ENCODE measurements around the gene RELA.

RELA gene

DNA sequence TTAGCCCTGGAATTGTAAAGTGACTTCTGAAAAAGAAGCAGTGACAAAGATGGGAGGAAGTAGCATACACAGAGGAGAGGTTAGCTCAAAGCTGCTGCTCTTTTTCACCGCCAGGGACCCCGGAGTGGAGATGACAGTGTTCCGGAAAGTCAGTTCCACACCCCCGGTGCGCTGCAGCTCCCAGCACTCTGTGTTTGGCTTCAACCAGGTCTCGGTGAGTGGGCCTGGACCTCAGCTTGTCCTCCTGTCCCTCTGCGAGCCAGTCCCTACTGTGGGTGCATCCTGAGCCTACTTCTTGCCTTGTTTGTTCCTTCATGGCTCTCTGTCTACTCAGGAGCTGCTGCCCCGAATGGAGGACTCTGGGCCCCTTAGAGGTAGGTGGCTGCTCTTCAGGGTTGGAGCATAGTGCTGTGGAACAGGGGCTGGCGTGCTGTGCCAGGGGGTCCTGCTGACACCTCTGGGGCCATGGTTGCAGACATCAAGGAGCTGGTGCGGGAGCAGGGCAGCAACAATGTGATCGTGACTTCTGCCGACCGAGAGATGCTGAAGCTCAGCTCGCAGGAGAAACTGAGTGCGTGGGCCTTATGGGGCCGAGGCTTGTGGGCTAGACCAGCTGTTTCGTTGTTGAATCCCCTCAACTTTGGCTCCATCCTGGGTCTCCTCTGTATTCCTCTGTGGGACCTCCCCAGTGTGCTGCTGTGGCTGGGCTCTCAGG lies 45.4 kb downstream of the RELA start:
- DNase-seq (ENCODE audit: low spot score): no peak
- TF ChIP-seq, protein P1, sequence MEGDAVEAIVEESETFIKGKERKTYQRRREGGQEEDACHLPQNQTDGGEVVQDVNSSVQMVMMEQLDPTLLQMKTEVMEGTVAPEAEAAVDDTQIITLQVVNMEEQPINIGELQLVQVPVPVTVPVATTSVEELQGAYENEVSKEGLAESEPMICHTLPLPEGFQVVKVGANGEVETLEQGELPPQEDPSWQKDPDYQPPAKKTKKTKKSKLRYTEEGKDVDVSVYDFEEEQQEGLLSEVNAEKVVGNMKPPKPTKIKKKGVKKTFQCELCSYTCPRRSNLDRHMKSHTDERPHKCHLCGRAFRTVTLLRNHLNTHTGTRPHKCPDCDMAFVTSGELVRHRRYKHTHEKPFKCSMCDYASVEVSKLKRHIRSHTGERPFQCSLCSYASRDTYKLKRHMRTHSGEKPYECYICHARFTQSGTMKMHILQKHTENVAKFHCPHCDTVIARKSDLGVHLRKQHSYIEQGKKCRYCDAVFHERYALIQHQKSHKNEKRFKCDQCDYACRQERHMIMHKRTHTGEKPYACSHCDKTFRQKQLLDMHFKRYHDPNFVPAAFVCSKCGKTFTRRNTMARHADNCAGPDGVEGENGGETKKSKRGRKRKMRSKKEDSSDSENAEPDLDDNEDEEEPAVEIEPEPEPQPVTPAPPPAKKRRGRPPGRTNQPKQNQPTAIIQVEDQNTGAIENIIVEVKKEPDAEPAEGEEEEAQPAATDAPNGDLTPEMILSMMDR (IDR thresholded peaks at IDR 0.05; ENCODE audit: extremely low read depth, missing control alignments): no peak

DNA sequence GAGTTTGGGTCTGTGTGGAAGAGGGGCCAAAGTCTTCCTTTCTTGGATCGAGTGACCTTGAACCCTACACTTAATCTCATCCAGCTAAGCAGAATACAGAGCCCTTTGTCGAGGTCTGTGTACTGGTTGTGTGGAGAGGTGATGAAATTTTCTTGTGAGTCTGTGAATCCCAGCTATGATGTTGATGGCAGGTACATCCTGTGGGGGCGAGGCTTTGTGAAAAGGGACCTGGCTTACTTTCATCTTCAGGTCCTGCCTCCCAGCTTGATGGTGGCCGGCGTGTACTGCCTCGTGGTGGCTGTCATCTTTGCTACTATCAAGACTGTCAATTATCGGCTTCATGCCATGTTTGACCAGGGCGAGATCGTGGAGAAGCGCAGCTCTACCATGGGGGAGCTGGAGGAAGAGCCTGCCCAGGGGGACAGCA lies 46.1 kb downstream of the RELA start:
- DNase-seq (ENCODE audit: low spot score): no peak
- TF ChIP-seq, protein P1 (IDR thresholded peaks at IDR 0.05; ENCODE audit: extremely low read depth, missing control alignments): no peak

DNA sequence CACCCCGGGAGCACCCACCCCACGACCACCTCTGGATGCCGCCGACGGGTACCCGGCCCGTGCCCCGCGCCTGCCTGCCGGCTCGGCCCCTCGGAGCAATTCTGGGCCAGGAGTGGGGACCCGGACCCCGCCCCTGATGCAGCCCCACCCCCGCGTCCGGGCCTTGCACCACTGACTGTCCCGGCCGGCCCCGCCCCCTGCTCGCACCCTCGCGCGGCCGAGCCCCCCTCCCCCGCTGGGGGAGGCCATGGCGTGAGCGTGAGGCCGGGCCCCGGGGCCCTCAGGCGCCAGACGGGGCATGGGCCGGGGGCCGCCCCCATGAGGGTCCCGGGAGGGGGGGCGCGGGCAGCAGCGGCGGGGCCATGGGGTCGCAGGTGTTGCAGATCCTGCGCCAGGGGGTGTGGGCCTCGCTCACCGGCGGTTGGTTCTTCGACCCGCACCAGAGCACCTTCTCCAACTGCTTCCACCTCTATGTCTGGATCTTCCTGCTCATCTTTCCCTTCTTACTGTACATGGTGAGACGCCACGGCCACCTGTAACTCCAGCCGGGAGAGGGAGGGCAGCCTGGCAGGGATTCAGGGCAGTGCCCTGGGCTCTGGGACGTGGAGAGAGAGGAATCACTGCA lies 46.7 kb downstream of the RELA start:
- TF ChIP-seq, protein P1 (IDR thresholded peaks at IDR 0.05; ENCODE audit: extremely low read depth, missing control alignments): no peak
- peak; percentile 87 for DNase-seq (ENCODE audit: low spot score)

DNA sequence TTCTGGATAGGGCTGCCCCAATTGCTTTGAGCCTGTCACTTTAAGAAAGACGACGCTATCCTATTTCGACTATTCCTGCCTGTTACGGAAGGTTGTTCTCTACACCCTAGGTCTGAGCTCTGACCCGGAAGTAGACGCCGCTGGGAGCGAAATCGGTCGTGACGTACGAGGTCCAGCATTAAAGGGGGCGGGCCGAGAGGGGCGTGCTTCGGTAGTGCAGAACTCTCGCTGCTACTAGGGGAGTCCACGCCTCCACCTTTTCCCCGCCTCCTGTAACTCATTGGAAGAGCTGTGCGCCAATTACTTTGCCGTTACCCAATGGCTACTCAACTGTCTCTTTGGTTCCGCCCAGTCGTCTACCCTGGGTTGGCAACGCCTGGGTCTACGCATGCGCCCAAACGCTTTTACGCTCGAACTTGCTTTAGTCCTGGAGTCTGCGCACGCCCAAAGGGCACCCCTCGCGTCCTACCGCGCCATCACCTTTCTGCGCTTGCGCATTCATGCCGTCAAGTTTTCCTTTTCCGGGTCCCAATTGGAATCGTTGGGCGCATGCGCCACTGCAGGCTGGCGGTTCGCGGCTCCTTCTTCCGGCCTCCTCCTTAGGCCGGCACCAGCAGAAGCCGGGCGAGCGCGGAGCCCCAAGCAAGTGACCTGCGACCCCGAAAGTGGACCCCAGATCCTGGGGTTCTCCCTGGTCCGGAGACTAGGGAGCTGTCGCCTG lies 47.3 kb downstream of the RELA start, which contains the start of gene PCNX3:
PCNX3 (plus strand) TSS at position 548 of the 721 bp plus-strand sequence. CDS start 536 bp downstream, outside the sequence.
- peak; percentile 100 for DNase-seq (ENCODE audit: low spot score)
- TF ChIP-seq, protein P1 (IDR thresholded peaks at IDR 0.05; ENCODE audit: extremely low read depth, missing control alignments): no peak

DNA sequence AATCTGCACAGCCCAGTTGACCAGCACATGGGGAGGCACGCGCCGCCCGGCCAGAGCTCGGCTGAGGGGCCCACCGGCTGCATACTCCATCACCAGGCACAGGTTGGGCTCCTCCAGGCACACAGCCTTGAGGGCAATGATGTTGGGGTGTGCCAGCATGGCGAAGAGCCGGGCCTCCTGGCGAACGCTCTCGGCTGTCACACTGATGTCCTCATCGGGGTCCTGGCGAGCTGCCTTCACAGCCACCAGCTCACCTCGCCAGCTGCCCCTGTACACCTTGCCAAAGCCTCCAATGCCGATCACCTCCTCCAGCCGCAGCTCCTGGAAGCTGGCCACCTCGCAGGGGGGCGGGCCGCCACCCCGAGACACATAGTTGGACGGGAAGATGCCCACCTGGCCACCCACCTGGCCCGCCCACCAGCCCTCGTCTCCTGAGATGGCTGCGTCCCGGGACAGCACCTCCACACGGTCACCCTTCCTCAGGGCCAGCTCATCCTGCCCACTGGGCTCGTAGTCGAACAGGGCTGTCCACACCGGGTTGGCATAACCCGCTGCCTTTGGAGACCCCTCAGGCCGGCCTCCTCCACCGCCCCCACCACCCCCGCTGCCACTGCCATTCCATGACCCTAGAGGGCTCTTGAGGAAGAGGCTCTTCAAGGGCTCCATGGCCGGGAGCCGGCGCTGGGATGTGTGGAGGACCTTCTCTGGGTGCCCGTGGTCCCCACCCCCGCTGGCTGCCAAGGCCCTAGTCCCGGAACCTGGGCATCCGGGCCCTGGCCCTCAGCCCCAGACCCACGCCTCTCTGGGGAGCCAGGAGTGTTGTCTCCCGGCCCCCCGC lies 49.4 kb downstream of the RELA start:
- no peak for DNase-seq (ENCODE audit: low spot score)
- TF ChIP-seq, protein P1 (IDR thresholded peaks at IDR 0.05; ENCODE audit: extremely low read depth, missing control alignments): no peak

DNA sequence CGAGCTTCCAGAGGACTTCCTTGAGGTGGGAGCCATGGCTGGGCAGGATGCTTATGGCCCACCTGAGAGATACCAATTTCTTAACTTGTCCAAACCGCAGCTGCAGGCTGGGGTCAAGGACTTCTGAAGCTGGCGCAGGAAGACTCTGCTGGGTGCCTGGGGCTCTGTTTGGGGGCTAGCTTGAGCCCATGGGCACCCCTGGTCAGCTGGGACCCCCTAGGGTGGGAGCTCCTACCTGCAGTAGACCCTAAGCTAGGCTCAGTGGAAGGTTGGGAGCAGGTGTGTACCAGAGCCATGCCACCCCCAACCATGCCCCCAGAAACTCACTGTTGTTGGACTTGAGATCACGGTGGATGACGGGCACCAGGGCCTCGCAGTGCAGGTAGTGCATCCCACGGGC lies 50.0 kb downstream of the RELA start:
- TF ChIP-seq, protein P1 (IDR thresholded peaks at IDR 0.05; ENCODE audit: extremely low read depth, missing control alignments): no peak
- no peak for DNase-seq (ENCODE audit: low spot score)
